HEK293 (cell line): Measurements from ENCODE around the gene MAMDC2.

ENCODE experiments used
- CTCF ChIA-PET: fragments of 350-600 bp; formaldehyde crosslinking; extraction: SDS; loops from one replicate; lab custom pipeline; 2021; ENCODE audit warnings: antibody characterized with exemption; lab: Yijun Ruan, JAX
- POLR2A ChIA-PET: fragments of 300-600 bp; formaldehyde crosslinking; extraction: SDS; loops from one replicate; lab custom pipeline; 2020; ENCODE audit warnings: antibody characterized with exemption, inconsistent platforms; lab: Yijun Ruan, JAX
- H3K27ac ChIP-seq: fragments of 200-500 bp; sonication (Bioruptor generic); 2 replicates; pipeline ENCODE4 v1.5.1; 2014; ENCODE audit warnings: low read depth, low read length, control low read depth, inconsistent platforms; ENCODE audit errors: extremely low read depth
- H3K36me3 ChIP-seq, 2 experiments: fragments of 200-500 bp in 1 of 2; sonication (Bioruptor generic) in 1 of 2; 1 replicate in 1 of 2; 2 replicates in 1 of 2; pipeline ENCODE4 v1.5.1; 2014 to 2017; ENCODE audit warnings: inconsistent platforms in 2 of 2, low read length in 2 of 2; ENCODE audit not compliant: control insufficient read depth in 2 of 2, insufficient read depth in 1 of 2
- H3K4me1 ChIP-seq: fragments of 200-500 bp; sonication (Bioruptor generic); 2 replicates; pipeline ENCODE4 v1.5.1; 2014; ENCODE audit warnings: mild to moderate bottlenecking, low read length, inconsistent platforms; ENCODE audit not compliant: control insufficient read depth, insufficient read depth
- H3K4me3 ChIP-seq: 2 replicates; pipeline ENCODE4 v1.5.1; 2011; ENCODE audit warnings: low read depth, mild to moderate bottlenecking, control low read depth, low read length, moderate library complexity
- H3K9me3 ChIP-seq: fragments of 200-500 bp; sonication (Bioruptor generic); 2 replicates; pipeline ENCODE4 v1.5.1; 2014; ENCODE audit warnings: low read depth, low read length, inconsistent platforms; ENCODE audit not compliant: control insufficient read depth, insufficient read depth
- FEZF1 ChIP-seq: fragments of 450-650 bp; formaldehyde crosslinking; IDR thresholded peaks from 2 replicates; pipeline ENCODE4 v1.5.1; 2016; ENCODE audit warnings: missing biosample characterization, missing genetic modification characterization
- HOXA7 ChIP-seq: sonication (generic); formaldehyde crosslinking; IDR thresholded peaks from 2 replicates; pipeline ENCODE4 v1.8.1; 2022; ENCODE audit warnings: missing genetic modification reagents, borderline replicate concordance
- TSHZ1 ChIP-seq: fragments of 450-650 bp; formaldehyde crosslinking; IDR thresholded peaks from 2 replicates; pipeline ENCODE4 v1.5.1; 2016; ENCODE audit warnings: missing biosample characterization, missing genetic modification characterization, borderline replicate concordance
- ZBTB48 ChIP-seq: fragments of 450-650 bp; formaldehyde crosslinking; IDR thresholded peaks from 2 replicates; pipeline ENCODE4 v1.5.1; 2016; ENCODE audit warnings: missing biosample characterization, missing genetic modification characterization
- ZFP69B ChIP-seq: fragments of 450-650 bp; formaldehyde crosslinking; IDR thresholded peaks from 2 replicates; pipeline ENCODE4 v1.5.1; 2016; ENCODE audit warnings: missing biosample characterization, missing genetic modification characterization
- ZNF112 ChIP-seq: fragments of 450-650 bp; formaldehyde crosslinking; IDR thresholded peaks from 2 replicates; pipeline ENCODE4 v1.5.0; 2017; ENCODE audit warnings: missing biosample characterization, missing genetic modification characterization
- ZNF174 ChIP-seq: fragments of 450-650 bp; formaldehyde crosslinking; IDR thresholded peaks from 2 replicates; pipeline ENCODE4 v1.5.0; 2017; ENCODE audit warnings: missing biosample characterization, mild to moderate bottlenecking, missing genetic modification characterization
- ZNF223 ChIP-seq: fragments of 450-650 bp; formaldehyde crosslinking; IDR thresholded peaks from 2 replicates; pipeline ENCODE4 v1.5.1; 2016; ENCODE audit warnings: missing biosample characterization, missing genetic modification characterization
- ZNF23 ChIP-seq: fragments of 450-650 bp; formaldehyde crosslinking; IDR thresholded peaks from 2 replicates; pipeline ENCODE4 v1.5.1; 2016; ENCODE audit warnings: missing biosample characterization, missing genetic modification characterization, borderline replicate concordance
- ZNF280C ChIP-seq: fragments of 450-650 bp; formaldehyde crosslinking; IDR thresholded peaks from 2 replicates; pipeline ENCODE4 v1.5.1; 2016; ENCODE audit warnings: missing biosample characterization, missing genetic modification characterization
- ZNF280D ChIP-seq: fragments of 450-650 bp; formaldehyde crosslinking; IDR thresholded peaks from 2 replicates; pipeline ENCODE4 v1.5.1; 2016; ENCODE audit warnings: missing biosample characterization, missing genetic modification characterization
- ZNF366 ChIP-seq: fragments of 450-650 bp; formaldehyde crosslinking; conservative IDR thresholded peaks from 2 replicates; pipeline ENCODE4 v1.5.1; 2016; ENCODE audit warnings: missing biosample characterization, missing genetic modification characterization
- ZNF473 ChIP-seq: fragments of 450-650 bp; formaldehyde crosslinking; IDR thresholded peaks from 2 replicates; pipeline ENCODE4 v1.5.1; 2017; ENCODE audit warnings: missing biosample characterization, missing genetic modification characterization
- ZNF514 ChIP-seq: fragments of 450-650 bp; formaldehyde crosslinking; IDR thresholded peaks from 2 replicates; pipeline ENCODE4 v1.5.1; 2016; ENCODE audit warnings: missing biosample characterization, missing genetic modification characterization
- ZNF747 ChIP-seq: fragments of 450-650 bp; formaldehyde crosslinking; IDR thresholded peaks from 2 replicates; pipeline ENCODE4 v1.5.1; 2016; ENCODE audit warnings: missing biosample characterization, missing genetic modification characterization
- ZNF768 ChIP-seq: fragments of 450-650 bp; formaldehyde crosslinking; IDR thresholded peaks from 2 replicates; pipeline ENCODE4 v1.5.1; 2018; ENCODE audit warnings: missing biosample characterization, mild to moderate bottlenecking, missing genetic modification characterization
- TF ChIP-seq, protein P1 (sequence below): fragments of 450-650 bp; formaldehyde crosslinking; IDR thresholded peaks from 2 replicates; pipeline ENCODE4 v1.5.1; 2017; ENCODE audit warnings: missing biosample characterization, missing genetic modification characterization
- TF ChIP-seq, protein P2 (sequence below): fragments of 450-650 bp; formaldehyde crosslinking; IDR thresholded peaks from 2 replicates; pipeline ENCODE4 v1.5.1; 2016; ENCODE audit warnings: missing biosample characterization, missing genetic modification characterization
- TF ChIP-seq, protein P3 (sequence below): fragments of 450-650 bp; formaldehyde crosslinking; IDR thresholded peaks from 2 replicates; pipeline ENCODE4 v1.5.0; 2017; ENCODE audit warnings: missing biosample characterization, missing genetic modification characterization, borderline replicate concordance

Gene MAMDC2

DNA sequence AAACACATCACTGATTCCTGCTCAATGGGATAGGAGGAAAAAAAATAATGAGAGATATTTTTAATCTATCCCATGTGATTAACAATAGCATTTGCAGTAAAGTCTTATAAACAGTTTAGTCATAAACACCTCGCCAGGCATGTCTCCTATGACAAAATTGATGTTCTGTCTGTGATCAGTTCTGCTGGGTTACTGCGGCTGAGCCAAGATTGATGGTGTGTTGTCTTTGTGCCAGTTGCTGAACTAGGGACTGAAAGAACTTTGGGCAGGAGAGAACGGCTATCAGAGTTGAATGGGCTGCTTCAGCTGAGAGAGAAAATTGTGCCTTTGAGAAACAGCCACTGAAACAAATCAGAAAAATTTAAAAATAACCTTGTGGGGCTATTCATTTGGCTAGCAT lies 37.3 kb upstream of the MAMDC2 start (continued):
- no peak for TF ChIP-seq FEZF1 (tag by site-specific recombination)

DNA sequence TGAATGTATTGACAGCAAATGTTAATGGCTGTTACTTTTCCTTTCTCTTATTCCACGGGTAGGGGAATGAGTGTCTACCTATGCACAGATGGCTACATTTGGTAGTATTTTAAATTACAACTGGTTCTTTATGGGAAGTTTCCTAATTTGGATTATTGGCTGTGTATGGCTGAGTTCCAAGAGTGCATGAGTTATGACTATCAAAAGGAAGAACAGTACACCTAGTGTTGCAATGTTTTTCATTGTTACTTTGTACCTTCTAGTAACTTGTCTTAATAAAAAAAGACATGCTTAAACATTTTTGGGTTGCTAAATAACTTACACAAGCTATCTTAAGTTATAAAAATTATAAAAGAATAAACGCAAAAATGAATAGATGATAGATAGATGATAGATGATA lies 35.8 kb upstream of the MAMDC2 start:
- H3K9me3 ChIP-seq = no peaks in the 10 kb centered on the region
- no peak overlapping the region for H3K27ac ChIP-seq
- POLR2A ChIA-PET = no interaction called here
- no peak overlapping the region for H3K4me3 ChIP-seq
- CTCF ChIA-PET = no interaction called here
- no peaks in the 10 kb centered on the region for H3K4me1 ChIP-seq
- no peaks in the 10 kb centered on the region for H3K36me3 ChIP-seq
- TF ChIP-seq ZBTB48 (no peak), ZNF280C (tag by site-specific recombination) (no peak), ZNF112 (tag by site-specific recombination) (no peak), ZFP69B (tag by site-specific recombination) (no peak), ZNF174 (no peak), ZNF366 (tag by site-specific recombination) (no peak), HOXA7 (CRISPR knock-in tag) (no peak), ZNF473 (tag by site-specific recombination) (no peak), ZNF747 (tag by site-specific recombination) (no peak), ZNF514 (tag by site-specific recombination) (no peak), TSHZ1 (tag by site-specific recombination) (no peak), ZNF280D (no peak), ZNF23 (tag by site-specific recombination) (no peak), ZNF223 (tag by site-specific recombination) (no peak), ZNF768 (tag by site-specific recombination) (no peak)
- TF ChIP-seq, protein P1, sequence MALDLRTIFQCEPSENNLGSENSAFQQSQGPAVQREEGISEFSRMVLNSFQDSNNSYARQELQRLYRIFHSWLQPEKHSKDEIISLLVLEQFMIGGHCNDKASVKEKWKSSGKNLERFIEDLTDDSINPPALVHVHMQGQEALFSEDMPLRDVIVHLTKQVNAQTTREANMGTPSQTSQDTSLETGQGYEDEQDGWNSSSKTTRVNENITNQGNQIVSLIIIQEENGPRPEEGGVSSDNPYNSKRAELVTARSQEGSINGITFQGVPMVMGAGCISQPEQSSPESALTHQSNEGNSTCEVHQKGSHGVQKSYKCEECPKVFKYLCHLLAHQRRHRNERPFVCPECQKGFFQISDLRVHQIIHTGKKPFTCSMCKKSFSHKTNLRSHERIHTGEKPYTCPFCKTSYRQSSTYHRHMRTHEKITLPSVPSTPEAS (tag by site-specific recombination) = no peak
- TF ChIP-seq, protein P2, sequence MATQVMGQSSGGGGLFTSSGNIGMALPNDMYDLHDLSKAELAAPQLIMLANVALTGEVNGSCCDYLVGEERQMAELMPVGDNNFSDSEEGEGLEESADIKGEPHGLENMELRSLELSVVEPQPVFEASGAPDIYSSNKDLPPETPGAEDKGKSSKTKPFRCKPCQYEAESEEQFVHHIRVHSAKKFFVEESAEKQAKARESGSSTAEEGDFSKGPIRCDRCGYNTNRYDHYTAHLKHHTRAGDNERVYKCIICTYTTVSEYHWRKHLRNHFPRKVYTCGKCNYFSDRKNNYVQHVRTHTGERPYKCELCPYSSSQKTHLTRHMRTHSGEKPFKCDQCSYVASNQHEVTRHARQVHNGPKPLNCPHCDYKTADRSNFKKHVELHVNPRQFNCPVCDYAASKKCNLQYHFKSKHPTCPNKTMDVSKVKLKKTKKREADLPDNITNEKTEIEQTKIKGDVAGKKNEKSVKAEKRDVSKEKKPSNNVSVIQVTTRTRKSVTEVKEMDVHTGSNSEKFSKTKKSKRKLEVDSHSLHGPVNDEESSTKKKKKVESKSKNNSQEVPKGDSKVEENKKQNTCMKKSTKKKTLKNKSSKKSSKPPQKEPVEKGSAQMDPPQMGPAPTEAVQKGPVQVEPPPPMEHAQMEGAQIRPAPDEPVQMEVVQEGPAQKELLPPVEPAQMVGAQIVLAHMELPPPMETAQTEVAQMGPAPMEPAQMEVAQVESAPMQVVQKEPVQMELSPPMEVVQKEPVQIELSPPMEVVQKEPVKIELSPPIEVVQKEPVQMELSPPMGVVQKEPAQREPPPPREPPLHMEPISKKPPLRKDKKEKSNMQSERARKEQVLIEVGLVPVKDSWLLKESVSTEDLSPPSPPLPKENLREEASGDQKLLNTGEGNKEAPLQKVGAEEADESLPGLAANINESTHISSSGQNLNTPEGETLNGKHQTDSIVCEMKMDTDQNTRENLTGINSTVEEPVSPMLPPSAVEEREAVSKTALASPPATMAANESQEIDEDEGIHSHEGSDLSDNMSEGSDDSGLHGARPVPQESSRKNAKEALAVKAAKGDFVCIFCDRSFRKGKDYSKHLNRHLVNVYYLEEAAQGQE (tag by site-specific recombination) = no peak
- TF ChIP-seq, protein P3, sequence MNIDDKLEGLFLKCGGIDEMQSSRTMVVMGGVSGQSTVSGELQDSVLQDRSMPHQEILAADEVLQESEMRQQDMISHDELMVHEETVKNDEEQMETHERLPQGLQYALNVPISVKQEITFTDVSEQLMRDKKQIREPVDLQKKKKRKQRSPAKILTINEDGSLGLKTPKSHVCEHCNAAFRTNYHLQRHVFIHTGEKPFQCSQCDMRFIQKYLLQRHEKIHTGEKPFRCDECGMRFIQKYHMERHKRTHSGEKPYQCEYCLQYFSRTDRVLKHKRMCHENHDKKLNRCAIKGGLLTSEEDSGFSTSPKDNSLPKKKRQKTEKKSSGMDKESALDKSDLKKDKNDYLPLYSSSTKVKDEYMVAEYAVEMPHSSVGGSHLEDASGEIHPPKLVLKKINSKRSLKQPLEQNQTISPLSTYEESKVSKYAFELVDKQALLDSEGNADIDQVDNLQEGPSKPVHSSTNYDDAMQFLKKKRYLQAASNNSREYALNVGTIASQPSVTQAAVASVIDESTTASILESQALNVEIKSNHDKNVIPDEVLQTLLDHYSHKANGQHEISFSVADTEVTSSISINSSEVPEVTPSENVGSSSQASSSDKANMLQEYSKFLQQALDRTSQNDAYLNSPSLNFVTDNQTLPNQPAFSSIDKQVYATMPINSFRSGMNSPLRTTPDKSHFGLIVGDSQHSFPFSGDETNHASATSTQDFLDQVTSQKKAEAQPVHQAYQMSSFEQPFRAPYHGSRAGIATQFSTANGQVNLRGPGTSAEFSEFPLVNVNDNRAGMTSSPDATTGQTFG (tag by site-specific recombination) = no peak
